Right forelimb (tissue), 1 donor: Measurements from ENCODE around the gene CCNT1.
"Not testable (repeated sequence)": the region's sequence is repeated elsewhere in the genome, so short reads cannot be mapped to it uniquely, and the experiment has no call there.

Experiments
- DNase-seq: peaks from one replicate; pipeline ENCODE4 v3.0.0-alpha.2; 2018

Gene CCNT1

DNA sequence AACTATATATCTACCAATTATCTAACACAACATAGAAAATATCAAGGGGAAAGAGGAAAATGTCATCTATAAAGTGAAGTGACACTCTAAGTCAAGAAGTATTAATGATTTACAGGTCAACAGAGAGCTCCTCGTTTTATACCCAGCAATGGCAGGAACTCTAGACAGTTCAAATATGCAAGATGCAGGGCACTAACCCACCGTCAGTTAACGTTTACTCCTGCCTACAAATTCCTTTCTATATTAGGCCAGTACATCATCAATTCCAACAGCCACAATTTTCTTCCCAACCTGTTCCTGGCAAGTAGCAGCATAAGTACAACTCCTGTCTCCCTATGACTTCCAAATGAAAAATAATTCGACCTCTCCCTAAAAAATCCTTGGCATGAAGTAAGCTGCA is 25.5 kb downstream of the CCNT1 start:
- no peak for DNase-seq

DNA sequence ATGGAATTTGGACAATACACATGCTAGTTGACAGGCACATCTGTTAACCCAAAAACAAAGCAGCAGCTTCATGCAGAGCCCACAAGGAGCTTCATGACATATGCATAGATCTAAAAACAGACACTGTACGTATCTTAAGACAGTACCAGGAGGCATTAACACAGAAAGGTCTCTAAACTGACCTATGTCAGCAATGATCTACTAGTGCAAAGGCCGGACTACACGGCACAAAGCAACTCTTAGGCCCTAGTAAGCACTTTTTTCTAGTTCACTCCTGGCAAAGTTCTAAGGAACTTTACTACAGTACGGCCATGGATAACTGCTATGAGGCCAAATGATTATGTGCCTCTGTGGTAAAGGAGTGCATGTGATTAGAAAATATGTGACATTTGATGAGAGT is 26.1 kb downstream of the CCNT1 start:
- DNase-seq: no peak

DNA sequence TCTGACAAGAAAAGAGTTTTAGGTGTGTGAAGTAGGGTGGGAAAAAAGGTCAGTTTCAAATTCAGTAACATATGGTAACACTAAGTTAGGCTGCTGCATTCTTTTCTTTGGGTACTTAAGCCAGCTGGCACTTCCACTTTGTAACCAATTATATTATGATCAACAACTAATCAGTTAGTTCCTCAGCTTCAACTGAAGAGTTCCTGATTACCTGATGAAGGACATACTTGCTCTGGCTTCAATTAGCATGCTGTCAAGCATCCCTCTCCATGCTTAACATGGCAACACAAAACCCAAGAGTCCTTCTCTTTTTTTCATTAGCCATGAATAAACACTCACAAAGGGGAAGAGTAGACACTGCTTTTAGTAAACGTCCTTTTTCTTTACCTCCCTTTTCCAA is 27.7 kb downstream of the CCNT1 start:
- no peak for DNase-seq

DNA sequence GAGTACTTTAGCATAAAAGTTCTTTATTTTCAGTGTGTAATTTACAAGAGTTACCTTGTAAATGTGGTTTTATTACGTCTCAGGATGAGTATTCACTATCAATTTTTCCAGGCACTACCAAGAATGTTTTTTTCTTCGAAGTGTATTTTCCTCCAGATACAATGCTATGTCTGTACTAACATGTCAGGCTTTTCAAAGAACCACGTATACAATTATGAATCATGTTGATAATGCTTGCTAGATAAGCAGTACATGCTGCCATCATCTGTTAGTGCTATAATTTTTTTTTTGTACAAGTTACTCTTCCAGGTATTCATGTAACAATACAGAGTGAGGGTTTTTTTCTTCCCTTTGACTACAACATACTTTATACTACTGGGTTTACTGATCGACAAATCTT is 28.9 kb downstream of the CCNT1 start:
- no peak for DNase-seq

DNA sequence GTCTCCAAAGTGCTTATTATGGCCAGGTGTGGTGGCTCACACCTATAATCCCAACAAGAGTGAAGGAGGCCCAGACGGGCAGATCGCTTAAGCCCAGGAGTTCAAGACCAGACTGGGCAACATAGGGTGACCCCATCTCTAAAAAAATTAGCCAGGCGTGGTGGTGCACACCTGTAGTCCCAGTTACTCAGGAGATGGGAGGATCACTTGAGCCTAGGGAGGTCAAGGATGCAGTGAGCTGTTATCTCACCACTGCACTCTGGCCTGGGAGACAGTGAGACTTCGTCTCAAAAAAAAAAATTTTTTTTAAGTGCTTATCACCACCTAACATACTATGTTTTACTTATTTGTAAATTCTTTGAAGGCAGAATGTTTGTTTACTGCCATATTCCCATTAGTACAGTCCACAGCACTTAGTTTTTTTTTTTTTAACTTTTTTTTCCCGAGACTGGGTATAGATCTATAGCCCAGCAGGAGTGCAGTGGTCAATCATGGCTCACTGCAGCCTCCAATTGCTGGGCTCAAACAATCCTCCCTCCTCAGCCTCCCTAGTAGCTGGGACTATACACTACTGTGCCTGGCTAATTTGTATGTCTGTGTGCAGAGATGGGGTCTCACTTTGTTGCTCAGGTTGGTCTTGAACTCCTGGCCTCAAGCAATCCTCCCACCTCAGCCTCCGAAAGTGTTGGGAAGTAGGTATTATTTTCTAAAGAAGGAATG is 29.7 kb downstream of the CCNT1 start:
- no peak for DNase-seq

DNA sequence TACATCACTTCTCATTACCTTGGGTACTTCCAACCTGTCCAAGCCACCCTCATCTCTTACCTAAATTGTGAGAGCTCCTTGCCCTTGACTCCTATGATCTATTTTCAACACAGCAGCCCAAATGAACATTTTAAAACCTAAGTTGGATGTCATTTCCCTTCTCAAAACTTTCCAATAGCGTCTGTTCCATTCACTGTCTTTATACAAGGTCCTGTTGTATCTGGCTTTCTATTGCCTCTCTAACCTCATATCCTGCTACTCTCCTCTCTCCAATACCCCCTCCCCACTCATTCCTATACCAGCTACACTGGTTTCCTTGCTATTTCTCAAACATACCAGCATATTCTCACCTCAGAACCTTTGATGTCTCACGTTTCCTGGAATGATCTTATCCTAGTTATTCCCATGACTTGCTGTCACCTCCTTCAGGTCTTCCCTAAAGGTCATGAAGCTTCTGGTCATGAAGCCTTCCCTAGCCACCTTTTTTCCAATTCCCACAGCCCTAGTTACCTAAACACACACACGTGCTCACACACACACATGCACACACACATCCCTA is 30.4 kb downstream of the CCNT1 start:
- DNase-seq: no peak

DNA sequence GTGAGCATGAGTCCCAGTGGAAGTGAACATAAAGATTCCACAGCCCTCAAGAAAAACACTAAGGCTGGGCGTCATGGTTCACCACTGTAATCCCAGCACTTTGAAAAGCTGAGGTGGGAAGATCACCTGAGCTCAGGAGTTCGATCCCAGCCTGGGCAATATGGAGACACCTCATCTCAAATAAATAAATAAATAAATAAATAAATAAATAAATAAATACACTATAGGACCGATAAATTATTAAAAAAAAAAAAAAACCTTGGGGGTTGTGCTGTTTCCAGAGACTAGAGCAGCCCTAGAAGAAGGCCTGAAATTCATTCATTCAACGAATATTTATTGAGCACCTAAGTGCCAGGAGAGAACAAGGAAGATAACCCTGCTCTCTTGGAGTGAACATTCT is 33.0 kb downstream of the CCNT1 start:
- DNase-seq: no peak

DNA sequence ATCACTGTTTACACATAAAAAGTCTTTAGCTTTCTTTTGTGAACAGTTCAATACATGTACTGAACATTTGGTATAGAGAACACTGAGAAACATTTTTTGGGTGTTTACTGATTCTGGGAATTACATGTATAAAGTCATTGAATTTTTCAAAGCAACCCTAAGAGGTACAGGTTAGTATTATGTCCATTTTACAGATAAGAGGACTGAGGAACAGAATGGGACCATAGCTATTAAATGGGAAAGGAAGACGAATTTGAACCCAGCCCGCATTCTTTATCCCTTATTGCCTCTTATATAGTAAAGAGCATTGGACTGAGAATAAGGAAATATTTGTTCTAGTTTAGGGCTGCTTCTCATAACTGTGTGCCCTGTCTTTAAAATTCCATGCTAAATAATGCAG is 33.6 kb downstream of the CCNT1 start:
- no peak for DNase-seq

DNA sequence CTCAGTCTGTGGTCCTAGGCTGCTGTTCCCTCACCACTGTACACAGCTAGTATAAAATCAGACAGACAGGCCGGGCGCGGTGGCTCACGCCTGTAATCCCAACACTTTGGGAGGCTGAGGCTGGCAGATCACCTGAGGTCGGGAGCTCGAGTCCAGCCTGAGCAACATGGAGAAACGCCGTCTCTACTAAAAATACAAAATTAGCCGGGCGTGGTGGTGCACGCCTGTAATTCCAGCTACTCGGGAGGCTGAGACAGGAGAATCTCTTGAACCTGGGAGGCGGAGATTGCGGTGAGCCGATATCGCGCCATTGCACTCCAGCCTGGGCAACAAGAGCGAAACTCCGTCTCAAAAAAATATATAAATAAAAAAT is 34.0 kb downstream of the CCNT1 start:
- not testable (repeated sequence) for DNase-seq

DNA sequence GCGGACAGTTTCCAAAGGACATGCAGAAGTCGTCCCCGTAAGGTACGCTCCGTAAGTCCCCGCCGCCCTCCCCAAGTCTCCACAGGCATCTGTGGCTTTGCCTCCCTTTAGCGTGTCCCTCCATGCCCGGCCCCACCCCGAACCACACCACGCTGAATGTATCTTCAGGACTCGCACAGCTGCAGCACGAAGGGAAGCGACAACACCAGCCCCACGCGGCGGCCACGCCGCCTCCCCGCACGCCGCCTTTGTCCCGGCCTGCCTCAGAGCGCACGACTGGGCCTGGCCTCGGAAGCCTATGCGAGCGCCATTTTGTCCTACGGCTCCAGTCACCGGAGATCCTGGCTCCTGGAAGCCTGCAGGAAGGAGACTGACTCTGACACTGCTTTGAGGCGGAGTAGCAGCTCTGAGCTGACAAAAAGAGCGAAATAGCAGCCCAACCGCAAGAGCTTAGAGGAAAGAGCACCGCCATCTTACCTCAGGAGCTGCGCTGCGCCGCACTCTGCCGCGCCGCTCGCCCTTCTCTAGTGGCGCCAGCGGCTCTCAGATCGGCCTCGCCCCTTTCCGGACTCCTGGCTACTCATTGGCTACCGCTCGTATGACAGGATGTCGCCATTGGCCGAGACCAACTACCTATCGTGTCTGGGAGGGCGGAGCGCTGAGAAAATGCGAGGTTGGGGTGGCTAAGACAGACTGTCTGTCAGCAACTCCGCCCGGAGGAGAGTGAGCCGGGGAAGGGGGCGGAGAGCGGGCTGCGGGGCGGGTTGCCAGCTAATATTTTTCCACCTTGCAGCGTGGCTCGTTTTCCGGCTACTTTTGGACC is 34.6 kb downstream of the CCNT1 start, which contains the start of gene KANSL2:
Gene KANSL2, minus strand, starts transcription at position 529 of the 823 bp plus-strand sequence. CDS start 606 bp downstream, outside the sequence.
- peak; percentile 95 for DNase-seq

DNA sequence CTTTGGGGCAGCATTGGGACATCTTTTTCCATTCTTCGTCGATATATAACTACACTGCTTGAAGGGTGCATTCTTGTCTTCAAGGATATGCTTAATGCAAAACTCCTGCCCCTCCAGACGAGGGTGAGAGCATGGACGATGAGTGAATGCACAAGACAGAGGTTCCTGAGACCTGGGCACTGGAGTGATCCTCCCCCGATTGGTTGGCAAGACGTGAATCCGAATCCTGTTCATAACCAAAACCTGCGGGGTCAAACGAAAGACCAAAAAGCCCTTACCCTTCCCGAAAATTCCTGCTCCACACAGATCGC is 35.2 kb downstream of the CCNT1 start:
- no peak for DNase-seq

DNA sequence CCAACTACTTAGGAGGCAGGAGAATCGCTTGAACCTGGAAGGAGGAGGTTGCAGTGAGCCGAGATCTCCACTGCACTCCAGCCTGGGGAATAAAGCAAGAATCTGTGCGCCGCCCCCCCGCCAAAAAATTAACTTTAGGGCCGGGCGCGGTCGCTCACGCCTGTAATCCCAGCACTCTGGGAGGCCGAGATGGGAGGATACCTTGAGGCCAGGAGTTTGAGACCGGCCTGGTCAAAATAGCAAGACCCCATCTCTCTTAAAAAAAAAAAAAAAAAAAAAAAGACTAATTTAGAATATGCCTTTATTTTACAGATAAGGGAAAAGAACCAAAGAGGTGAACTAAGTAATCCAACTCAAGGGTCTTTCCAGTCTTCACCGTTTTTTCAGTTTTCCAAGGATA is 35.6 kb downstream of the CCNT1 start:
- no peak for DNase-seq

DNA sequence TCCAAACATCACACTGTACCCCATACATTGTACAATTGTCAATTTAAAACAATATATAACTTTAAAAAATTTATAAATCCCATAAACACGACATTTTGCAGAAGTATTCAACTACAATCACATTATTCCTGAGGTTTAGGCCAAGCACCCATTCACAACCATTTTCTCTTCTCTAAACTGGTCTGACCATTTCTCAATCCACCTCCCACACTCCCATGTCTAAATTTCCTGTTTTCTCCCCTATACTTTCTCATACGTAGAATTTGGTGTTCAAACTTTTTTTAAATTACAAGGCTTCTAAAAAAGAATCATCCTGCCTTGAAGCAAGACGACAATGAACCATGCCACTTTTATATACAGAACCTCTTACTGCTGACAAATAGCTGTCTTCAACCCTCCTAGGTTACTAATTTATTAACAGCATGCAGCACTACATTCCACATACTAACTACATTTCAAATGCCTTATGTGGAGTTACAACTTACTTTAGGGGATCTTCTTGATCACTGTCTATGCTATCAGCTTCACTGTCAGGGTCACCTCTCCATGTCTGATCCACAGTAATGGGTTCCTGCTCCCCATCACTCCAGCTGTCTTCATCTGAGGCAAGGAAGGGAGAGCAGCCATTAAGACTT is 37.8 kb downstream of the CCNT1 start:
- no peak for DNase-seq

DNA sequence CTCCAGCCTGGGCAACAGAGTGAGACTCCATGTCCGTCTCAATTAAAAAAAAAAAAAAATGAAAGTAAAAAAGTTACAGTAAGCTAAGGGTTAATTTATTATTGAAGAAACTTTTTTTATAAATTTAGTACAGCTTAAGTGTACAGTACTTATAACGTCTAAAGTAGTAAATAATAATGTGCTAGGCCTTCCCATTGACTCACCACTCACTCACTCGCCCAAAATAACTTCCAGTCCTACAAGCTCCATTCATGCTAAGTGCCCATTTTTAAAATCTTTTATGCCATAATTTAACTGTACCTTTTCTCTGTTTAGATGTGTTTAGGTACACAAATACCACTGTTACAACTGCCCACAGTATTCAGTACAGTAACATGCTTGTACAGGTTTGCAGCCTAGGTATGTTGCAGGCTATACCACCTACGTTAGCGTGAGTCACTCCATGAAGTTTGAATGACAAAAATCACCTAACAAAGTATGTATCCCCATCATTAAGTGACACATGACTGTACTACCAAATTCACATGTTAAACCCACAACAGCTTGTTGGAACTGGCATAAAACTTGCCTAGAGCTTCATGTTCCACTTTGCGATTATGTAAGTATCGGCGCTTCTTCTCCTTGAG is 45.2 kb downstream of the CCNT1 start:
- DNase-seq: no peak

DNA sequence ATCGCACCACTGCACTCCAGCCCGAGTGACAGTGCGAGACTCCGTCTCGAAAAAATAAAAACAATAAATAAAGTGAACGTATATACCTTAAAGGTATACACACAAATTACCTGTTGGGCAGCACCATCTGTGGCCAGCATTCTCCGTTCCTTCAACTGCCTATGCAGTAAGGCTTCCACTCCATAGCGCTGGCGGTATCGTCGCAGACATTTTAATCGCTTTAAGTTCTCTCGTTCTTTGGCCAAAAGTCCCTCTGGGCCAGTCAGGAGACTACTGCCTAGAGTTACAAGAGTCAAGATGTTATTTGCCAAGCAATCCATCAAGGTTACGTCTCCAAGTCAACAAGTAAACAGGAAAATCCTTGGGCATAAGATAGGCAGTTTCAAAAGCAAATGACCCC is 47.5 kb downstream of the CCNT1 start:
- DNase-seq: no peak

DNA sequence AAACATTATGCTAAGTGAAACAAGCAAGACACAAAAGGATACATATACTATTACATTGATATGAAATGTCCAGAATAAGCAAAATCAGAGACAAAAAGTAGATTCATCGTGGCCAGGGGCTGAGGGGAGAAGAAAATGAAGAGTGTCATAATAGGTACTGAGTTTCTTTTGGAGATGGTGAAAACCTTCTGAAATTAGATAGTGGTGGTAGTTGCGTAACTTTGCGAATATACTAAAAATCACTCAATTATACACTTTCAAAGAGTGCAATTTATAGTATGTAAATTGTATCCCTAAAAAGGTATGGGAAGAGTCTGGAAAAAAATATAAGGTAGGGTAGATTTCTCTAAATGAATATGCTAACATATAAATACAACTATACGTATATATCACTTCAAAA is 56.6 kb downstream of the CCNT1 start:
- no peak for DNase-seq

DNA sequence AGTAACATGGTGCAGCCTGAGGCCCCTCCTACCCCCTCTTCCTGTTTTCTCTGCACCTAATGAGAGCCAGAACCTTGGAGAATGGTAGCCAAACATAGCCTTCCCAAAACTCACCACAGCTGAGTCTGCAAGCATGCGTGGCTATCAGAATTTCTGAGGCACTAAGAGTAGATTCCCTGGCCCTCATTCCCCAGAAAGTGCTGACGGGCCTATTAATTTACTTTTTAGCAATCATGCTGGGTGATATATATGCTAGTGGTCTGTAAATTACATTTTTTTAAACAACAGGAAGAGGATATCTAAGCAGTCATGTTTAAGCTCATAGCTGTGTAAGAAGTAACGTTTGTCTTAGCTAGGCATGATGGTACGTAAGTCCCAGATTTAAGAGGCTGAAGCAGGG is 64.8 kb downstream of the CCNT1 start:
- DNase-seq: no peak

DNA sequence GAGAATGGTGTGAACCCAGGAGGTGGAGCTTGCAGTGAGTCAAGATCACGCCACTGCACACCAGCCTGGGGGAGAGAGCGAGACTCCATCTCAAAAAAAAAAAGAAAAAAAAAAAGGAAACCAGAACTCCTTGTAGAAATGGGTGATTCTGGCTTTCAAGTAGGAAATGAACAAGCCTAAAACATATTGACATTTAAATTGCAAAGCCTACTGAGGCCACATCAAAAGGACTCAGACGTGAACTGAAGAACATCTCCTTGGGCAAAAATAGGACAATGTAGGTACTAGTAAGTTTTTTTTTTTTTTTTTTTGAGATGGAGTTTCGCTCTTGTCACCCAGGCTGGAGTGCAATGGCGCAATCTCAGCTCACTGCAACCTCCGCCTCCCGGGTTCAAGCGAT is 71.2 kb downstream of the CCNT1 start:
- DNase-seq: not testable (repeated sequence)

DNA sequence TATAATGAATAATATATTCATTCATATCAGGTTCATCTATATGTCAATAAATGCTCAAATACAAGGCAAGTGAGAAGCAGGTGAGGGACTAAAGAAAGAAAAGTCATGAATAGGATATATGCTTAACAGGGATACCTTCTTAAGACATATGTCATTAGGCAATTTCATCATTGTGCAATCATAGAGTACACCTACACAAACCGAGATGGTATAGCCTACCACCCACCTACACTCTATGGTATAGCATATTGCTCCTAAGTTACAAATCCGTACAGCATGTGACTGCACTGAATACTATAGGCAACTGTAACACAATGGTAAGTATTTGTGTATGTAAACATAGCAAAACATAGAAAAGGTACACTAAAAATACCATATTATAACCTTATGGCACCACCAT is 73.5 kb downstream of the CCNT1 start:
- no peak for DNase-seq

DNA sequence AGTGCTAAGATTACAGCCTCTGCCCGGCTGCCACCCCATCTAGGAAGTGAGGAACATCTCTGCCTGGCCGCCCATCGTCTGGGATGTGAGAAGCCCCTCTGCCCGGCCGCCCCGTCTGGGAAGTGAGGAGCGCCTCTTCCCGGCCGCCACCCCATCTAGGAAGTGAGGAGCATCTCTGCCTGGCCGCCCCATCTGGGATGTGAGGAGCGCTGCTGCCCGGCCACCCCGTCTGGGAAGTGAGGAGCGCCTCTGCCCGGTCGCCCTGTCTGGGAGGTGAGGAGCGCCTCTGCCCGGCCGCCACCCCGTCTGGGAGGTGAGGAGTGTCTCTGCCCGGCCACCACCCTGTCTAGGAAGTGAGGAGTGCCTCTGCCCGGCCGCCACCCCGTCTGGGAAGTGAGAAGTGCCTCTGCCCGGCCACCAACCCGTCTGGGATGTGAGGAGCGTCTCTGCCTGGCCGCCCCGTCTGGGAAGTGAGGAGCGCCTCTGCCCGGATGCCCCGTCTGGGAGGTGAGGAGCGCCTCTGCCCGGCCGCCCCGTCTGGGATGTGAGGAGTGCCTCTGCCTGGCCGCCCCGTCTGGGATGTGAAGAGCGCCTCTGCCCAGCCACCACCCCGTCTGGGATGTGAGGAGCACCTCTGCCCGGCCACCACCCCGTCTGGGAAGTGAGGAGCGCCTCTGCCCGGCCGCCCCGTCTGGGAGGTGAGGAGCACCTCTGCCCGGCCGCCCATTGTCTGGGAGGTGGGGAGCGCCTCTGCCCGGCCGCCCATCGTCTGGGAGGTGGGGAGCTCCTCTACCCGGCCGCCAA is 74.6 kb downstream of the CCNT1 start:
- not testable (repeated sequence) for DNase-seq

DNA sequence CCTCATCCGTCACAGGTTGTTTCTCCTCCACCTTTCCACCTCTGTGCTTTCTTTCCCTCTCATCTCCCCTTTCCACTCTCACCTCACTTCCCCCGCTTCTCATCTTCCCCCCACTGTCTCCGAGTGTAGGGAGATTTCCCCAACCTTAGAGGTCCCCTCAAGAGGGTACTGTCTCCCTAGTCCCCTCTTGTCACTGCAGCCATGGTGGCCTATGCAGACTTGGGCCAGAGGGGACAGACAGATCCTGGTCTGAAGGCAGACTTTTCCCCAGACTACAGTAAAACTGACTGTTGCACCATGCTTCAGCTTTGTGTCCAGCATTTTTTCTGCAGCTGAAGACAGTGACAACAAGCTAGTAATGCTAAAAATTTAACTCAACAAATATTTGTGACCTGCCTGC is 75.7 kb downstream of the CCNT1 start:
- no peak for DNase-seq

DNA sequence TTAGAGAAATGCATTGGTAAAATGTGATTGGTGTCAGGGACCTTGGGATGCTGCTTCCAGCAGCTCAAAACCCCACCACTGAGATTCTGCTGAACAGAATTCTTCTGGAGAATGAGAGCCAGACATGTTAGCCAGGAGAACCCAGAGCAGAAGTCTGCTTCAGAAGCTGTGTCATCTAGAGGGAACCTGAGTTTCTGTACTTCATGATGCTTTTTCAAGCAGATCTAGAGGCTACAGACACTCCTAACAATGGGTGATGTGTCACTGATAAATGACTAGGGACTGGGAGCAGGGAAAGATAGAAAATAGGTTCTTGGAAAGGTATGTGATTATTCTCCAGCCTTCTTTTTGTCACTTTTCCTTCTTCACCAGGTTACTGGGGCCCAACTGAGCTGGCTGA is 76.1 kb downstream of the CCNT1 start:
- DNase-seq: no peak
